ENCODE results near the gene IL1RL1.

- no peak for TF ChIP-seq POLR2A (IDR thresholded peaks at IDR 0.05; ENCODE audit: low read depth, low read length)
- no peak for TF ChIP-seq POLR2AphosphoS5 (IDR thresholded peaks at IDR 0.05; ENCODE audit: low read depth, low read length)
Observed at GRCh38 chr2:102304268-102304667, 7.1 kb upstream of the IL1RL1 start.
